HT-29 (cell line): ENCODE data around the gene NR2F2. TPM values are rescaled to one million over a fixed set of nuclear protein-coding genes. Genes with fewer than 3 reads are reported as not detected.

Experiments used
- DNase-seq: peaks from one replicate; pipeline ENCODE4 v3.0.0-alpha.2; 2015; ENCODE audit warnings: low spot score
- total RNA-seq: library from RNA; depleted of rRNA; stranded (reverse); fragments of >200 nt; shearing (Covaris generic); gene quantifications from 2 replicates; pipeline ENCODE4 v1.2.3, GENCODE V29; 2014

The NR2F2 gene
- total RNA-seq, 1 experiment from 2014 or later = 12.6 TPM

DNA sequence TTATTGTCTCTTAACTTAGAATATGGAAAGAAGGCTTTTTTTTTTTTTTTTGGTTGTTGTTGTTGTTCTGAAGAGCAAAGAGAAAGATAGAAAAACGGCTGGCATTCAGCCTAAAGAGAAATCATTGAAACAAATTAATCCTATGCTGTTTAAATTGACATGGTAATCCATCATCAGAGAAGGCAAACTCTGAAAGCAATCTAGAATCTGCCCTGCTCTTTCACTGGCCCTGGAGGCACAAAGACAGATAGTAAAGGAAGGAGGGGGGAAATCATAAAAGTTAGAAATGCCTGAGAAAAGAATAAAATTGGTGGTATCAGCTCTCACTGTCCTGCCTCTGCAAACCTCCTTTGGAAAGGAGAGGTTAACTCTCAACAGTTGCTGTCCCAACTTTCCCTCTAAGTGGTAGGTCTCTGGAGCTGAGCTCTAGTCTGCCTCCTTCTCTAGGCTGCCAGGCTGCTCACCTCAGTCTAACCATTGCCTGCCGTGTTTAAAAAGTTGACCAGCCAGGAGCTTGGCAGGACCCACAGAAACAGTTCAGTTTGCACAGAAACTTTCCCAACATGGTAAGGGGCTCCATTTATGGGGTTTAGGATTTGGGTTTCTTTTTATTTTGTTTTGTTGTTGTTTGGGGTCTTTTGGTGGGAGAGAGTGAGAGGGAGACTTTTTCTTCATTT, 13.4 kb upstream of the NR2F2 start:
- DNase-seq = no peak

- DNase-seq = no peak
Measured at GRCh38 chr15:96320107-96320506, 10.4 kb upstream of the NR2F2 start.

- DNase-seq = no peak
Measured at GRCh38 chr15:96320703-96321638, 9.5 kb upstream of the NR2F2 start.

DNA sequence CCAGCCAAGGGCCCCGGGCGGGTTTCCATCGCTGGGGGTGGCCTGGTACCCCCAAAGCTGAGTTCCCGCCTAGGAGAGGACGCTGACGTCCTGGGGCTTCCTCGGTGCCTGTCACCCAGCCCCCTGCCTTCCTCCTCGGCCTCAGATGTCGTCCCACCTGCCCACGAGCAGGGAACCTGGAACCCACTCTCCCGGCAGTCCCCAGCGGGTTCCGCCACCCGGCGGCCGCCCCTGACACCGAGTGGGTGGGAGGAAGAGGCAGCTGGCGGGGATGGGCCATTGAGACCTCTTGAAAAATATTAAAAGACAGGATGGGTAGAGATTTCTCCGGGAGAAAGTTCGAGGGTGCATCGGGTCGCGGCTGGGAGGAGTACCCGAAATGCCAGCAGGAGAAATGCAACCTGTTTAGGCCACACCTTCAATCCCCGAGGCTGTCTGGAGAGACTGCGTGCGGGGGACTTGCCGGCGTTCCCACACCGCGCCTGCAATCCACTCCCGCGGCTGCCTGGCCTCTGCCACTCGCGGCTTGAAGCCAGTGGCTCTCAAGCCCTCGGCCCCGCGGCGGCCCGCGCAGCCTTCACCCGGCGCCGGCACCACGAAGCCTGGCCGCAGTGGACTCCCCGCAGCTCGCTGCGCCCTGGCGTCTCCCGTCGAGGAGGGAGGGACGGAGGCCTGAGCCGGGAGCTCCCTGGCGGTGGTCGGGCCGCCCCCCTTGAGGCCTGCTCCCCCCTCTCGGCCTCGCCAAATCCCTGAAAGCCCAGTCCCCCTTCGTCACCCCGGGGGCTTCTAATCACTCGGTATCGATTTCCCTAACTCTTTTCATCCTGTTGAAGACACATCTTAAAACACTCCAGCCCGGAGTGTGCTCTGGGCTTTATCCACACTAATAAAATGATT, 8.6 kb upstream of the NR2F2 start:
- no peak for DNase-seq

DNA sequence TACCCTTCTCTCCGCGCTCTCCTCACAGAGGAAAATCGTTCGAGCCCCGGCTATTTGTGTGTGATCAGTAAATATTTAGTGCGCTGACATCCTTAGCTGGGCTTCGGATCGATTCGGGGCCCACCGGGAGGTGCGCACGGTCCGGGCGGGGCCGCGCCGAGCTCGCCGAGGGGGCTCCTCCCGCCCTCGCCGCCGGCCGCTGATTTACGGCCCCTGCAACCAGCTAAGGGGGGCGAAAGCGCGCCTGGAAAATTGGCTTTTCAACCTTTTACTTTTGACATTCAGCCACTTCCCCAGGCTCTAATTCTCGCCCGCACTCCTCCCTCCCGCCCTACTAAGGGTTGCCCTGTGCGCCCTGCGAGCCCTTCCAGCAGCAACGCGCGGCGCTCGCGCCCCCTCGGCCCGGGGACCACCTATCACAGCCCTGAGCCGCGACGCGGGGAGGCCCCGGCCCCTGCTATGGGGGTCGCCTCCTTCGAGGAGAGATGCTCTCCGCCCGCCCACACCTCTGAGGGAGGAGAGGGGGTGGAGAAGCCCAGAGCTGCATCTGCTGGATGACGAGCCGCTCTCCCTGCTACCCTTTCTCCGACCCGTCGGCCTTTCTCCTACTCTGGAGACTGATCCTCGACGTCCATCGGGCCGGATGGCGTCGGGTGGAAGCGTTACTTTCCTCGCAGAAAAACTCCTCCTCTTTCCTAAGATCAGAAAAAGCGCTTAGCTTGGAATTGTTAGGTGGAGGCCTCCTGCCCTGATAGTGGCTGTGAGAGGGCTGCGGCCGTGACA, 7.8 kb upstream of the NR2F2 start:
- no peak for DNase-seq

GRCh38 chr15:96323319-96324145, 7.0 kb upstream of the NR2F2 start:
- no peak for DNase-seq

GRCh38 chr15:96324192-96324895, 6.2 kb upstream of the NR2F2 start:
- DNase-seq = peak; percentile 7

DNA sequence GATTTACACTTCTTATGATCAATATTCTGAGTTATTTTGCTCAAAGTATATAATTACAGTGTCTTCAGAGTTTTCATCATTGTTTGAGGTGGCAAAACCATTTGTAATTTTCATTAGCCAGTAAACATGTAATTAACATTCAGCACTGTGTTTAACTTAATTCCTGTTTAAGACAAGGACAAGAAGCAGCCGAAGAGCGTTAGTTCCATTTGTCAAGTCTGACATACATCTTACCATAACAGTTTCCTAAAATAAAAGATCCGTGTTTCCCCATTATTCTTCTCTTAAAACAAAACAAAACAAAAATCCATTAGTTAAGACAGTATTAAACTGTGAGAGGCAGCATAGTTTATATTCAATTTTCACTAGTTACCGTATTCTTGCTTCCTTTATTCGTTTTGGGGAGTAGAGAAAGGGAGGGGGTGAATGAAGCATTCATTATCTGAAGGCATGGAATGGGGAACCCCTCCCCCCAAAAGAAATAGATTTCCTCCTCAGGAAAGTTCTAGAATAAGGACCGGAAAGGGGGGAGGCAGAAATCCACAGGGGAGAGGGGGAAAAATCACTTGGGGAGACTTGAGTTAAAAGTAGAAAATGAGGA, 5.5 kb upstream of the NR2F2 start:
- DNase-seq = peak; percentile 13

DNA sequence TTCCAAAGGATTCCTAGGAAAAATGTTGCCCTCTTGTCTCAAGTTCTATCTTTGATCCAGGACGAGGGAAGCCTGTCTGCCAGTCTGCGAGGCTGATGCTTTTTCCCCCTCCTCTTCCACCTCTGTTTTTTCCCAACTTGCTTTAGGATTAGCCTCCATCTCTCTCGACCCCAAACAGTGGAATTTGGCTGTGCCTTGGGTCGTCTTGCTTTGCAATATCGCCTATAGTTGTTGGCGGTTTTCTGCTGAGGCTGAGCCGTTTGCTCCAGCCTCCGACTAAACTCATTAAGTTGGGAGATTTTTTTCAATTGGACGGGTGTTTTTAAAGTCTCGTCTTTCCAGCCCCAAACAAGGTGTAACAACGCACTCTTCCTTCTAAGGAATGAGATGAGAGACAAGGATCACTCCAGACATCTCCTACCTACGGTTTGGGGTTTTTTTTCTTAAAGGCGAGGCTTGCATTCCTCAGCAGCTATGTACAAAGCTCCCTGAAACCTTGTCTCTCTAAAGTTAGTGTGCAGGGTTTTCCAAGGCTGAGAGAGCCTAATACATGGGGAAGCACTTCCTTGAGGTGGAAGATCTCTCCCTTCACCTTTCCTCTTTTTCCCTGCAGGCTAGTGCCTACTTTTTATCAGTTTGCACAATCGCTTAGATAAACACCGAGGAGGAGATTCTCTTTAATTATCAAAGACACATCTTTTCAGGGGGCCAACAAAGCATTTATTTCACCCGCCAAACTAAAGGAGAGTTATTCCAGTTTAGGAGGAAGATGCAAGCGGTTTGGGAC, 4.8 kb upstream of the NR2F2 start:
- peak; percentile 82 for DNase-seq

DNA sequence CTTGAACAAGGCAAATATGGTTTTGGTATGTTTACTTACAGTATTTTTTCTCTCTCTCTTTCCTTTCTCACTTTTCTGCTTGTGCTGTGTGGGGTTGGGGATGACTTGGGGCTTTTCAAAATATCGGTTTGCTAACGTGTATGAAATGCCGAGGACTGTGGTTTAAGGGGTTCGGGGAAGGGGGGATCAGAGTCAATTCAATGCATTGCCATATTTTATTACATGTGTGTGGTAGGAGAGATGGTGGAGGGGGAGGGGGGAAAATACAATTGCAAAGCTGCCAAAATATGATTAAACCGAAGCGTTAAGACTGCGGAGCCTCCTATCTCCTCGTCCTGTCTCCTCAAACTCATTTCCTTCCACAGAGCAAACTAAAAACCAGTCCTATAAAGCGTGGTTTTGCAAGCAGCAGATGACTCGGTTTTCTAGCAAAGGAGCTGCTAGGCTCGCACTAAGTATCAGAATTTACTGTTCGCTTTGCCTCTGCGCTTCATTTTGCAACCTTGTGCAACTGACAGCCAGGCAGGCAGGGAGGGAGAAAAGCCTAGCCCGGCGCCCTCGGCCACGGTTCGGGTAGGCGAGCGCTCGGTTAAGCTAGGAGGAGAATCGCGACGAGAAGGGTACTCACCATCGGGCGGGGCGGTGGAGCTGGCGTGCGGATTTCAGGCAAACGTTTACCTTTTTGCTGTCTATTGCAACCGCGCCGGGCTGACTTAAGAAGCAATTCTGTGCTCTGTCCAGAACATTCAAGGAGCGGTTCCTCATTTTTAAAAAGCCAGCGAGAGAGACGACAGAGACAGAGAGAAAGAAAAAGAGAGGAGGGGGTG, 4.0 kb upstream of the NR2F2 start:
- DNase-seq = peak; percentile 75

DNA sequence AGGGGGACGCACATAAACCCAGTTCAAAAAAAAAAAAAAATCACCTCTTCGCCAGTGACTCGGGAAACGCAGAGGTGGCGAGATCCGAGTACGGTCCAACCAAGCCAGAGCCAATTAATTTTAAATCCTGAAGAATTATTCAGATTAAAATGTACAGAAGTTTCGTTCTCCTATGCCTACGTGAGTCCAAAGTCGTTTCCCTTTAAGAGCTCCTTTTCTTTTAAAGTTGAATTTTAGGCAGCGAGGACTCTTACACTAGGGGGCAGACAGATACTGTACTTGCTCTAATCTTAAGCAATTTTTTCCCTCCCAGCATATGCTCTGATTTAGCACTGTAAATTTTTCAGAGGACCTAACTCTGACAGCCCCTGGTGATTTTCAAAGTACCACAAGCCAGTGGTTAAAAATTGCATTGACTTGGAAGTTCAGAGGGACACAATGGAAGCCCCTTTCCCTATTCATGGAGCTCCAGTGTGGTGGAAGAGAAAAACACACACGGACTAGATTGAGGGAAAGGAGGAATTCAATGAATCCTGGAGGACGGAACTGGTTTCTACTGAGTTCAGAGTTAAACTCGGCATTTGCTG, 3.3 kb upstream of the NR2F2 start:
- peak; percentile 89 for DNase-seq

DNA sequence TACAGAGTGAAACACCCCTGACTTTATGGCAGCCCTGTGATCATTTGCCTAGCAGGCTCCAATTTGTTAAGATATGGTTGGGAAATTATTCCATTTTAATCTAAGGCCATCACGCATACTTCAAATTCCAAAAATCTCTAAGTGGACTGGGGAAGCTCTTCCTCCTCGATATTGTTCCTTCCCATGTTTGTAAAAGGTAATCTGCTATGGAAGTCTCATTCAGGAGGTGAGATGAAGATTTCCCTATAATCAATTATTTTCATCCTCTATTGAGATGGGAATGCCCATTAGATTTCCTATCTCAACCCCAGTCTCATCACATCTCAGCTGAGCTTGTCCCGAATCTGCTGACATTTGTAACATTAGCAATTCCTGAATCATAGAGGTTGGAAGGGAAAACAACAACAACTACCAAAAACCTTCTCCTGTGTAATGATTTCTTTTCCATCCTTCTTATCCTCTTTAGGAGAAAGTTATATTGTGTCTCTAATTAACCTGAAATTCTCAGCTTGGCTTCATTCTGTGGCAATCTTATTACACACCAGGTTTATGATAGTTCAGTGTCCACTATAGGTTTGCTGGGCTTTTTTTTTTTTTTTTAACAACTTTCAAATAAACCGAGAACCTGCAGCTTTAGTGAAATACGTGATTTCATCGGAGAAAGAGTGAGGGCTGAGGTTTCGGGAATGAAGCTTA, 2.2 kb upstream of the NR2F2 start:
- DNase-seq = peak; percentile 53

- no peak for DNase-seq
Measured at GRCh38 chr15:96328877-96329195, 1.7 kb upstream of the NR2F2 start.

DNA sequence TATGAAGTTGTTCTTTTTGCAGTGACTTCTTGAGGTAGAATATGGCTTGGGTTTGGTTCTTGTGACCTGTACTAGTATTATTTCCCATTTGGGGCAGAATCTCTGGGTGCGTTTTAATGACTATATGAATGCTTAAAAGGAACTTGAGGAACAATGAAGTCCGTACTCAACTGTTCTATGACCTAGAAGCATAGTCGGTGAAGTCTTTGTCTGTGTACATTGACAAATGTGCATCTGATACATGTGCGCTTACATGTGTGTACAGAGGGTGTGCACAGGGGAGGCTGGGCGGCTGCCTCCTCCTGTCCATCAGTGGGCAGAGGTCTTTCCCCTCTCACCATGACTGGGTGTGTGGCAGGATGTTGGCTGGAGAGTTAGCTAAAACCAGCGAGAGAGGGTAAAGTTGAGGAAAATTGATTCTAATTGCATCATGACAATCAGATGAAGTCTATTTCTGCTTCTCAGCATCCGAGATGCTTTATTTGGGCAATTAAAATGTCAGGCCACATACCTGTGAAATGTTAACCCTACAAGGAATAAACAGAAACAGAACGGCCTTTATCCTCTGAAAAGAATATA, 1.0 kb upstream of the NR2F2 start:
- peak; percentile 61 for DNase-seq

GRCh38 chr15:96330064-96330449, 443 bp upstream of the NR2F2 start:
- DNase-seq = peak; percentile 91
